Neural cell (in vitro differentiated cells): ENCODE data around the gene HLF.

ENCODE experiments used
- EZH2 ChIP-seq: fragments of 200-600, 300-800 bp; shearing (Covaris generic), sonication (generic); IDR thresholded peaks from 2 replicates; pipeline ENCODE4 v1.6.1; 2014; ENCODE audit warnings: antibody characterized with exemption, low read length, borderline replicate concordance, mild to moderate bottlenecking; ENCODE audit not compliant: insufficient read depth, poor library complexity, severe bottlenecking
- MXI1 ChIP-seq: fragments of 450-650 bp; conservative IDR thresholded peaks from 2 replicates; pipeline ENCODE4 v1.6.1; 2014; ENCODE audit warnings: antibody characterized with exemption, mild to moderate bottlenecking; ENCODE audit not compliant: poor library complexity, severe bottlenecking
- POLR2AphosphoS5 ChIP-seq: IDR thresholded peaks from 2 replicates; pipeline ENCODE4 v1.6.1; 2012
- TAF1 ChIP-seq: IDR thresholded peaks from 2 replicates; pipeline ENCODE4 v1.6.1; 2012; ENCODE audit warnings: low read depth
- TF ChIP-seq, protein P1 (sequence below): fragments of 450-650 bp; IDR thresholded peaks from 2 replicates; pipeline ENCODE4 v1.5.1; 2014; ENCODE audit warnings: antibody characterized with exemption, mild to moderate bottlenecking, moderate library complexity; ENCODE audit not compliant: poor library complexity, severe bottlenecking

- TF ChIP-seq POLR2AphosphoS5 = no peak
- TF ChIP-seq EZH2 = no peak
- no peak for TF ChIP-seq MXI1
- no peak for TF ChIP-seq TAF1
- TF ChIP-seq, protein P1, sequence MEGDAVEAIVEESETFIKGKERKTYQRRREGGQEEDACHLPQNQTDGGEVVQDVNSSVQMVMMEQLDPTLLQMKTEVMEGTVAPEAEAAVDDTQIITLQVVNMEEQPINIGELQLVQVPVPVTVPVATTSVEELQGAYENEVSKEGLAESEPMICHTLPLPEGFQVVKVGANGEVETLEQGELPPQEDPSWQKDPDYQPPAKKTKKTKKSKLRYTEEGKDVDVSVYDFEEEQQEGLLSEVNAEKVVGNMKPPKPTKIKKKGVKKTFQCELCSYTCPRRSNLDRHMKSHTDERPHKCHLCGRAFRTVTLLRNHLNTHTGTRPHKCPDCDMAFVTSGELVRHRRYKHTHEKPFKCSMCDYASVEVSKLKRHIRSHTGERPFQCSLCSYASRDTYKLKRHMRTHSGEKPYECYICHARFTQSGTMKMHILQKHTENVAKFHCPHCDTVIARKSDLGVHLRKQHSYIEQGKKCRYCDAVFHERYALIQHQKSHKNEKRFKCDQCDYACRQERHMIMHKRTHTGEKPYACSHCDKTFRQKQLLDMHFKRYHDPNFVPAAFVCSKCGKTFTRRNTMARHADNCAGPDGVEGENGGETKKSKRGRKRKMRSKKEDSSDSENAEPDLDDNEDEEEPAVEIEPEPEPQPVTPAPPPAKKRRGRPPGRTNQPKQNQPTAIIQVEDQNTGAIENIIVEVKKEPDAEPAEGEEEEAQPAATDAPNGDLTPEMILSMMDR = no peak
Measured at GRCh38 chr17:55366020-55366481, 101.3 kb downstream of the HLF start.
